K562 (cell line): ENCODE measurements around the gene SLC25A10. TPM values are rescaled to one million over a fixed set of nuclear protein-coding genes. Genes with fewer than 3 reads are reported as not detected.

Experiments
- ATAC-seq: fragments of 200-7000 bp; cut with Tn5 transposase; 3 replicates; pipeline ENCODE4 v1.9.1; 2020; ENCODE audit warnings: moderate library complexity
- BruUV-seq: library from RNA; stranded (reverse); fragments of 400-500 nt; replicated peaks from 2 replicates; lab custom pipeline; 2021; lab: Mats Ljungman, UMichigan
- CTCF ChIA-PET: fragments of 300-600 bp; formaldehyde crosslinking; extraction: SDS; loops from one replicate; lab custom pipeline; 2021; ENCODE audit warnings: low intra/inter-chr PET ratio; lab: Yijun Ruan, JAX
- POLR2A ChIA-PET: fragments of 300-600, 350-650 bp; sonication (Branson Sonifier 250); formaldehyde crosslinking; extraction: SDS; loops from one replicate; lab custom pipeline; 2021; ENCODE audit warnings: antibody characterized with exemption, inconsistent platforms; lab: Yijun Ruan, JAX
- DNase-seq, 4 experiments: peaks; one replicate each; pipeline versions ENCODE4 v3.0.0 to v3.0.0-alpha.2; 2011 to 2018; ENCODE audit warnings: low spot score in 3 of 4, mixed read lengths in 3 of 4; ENCODE audit errors: extremely low read depth in 1 of 4
- FAIRE-seq: peaks from 2 replicates; lab custom pipeline; 2011; peaks lifted over from hg19 to GRCh38; lab: Jason Lieb, UNC
- H2AFZ ChIP-seq: 2 replicates; pipeline ENCODE4 v1.6.0; 2011; ENCODE audit warnings: low read depth, low read length, control low read depth, inconsistent platforms
- H3K27ac ChIP-seq: fragments of 200-600 bp; 3 replicates; pipeline ENCODE4 v1.8.0; 2011; ENCODE audit warnings: low read depth, mild to moderate bottlenecking, control low read depth, inconsistent platforms, low read length, moderate library complexity, mixed read lengths; ENCODE audit errors: extremely low read depth
- H3K27me3 ChIP-seq, 2 experiments: fragments of 300-600 bp in 1 of 2; 2 replicates in 1 of 2; 3 replicates in 1 of 2; pipeline versions ENCODE4 v1.6.0 to v1.8.0; 2011; ENCODE audit warnings: inconsistent platforms in 2 of 2, low read length in 2 of 2, mild to moderate bottlenecking in 1 of 2, mixed read lengths in 1 of 2, moderate library complexity in 1 of 2; ENCODE audit not compliant: control insufficient read depth in 2 of 2, insufficient read depth in 2 of 2
- H3K36me3 ChIP-seq: fragments of 300-600 bp; 3 replicates; pipeline ENCODE4 v1.8.0; 2011; ENCODE audit warnings: mild to moderate bottlenecking, low read length, inconsistent platforms; ENCODE audit not compliant: control insufficient read depth, insufficient read depth
- H3K4me1 ChIP-seq, 2 experiments: fragments of 200-600 bp in 1 of 2; replicated peaks in 1 of 2; 2 replicates in 1 of 2; 3 replicates in 1 of 2; pipeline versions ENCODE4 v1.5.1 to v1.8.0; 2011; ENCODE audit warnings: inconsistent platforms in 2 of 2, low read length in 2 of 2, mild to moderate bottlenecking in 1 of 2, mixed read lengths in 1 of 2, moderate library complexity in 1 of 2; ENCODE audit not compliant: control insufficient read depth in 2 of 2, insufficient read depth in 2 of 2
- H3K4me2 ChIP-seq: 2 replicates; pipeline ENCODE4 v1.6.1; 2011; ENCODE audit warnings: low read length, control low read depth, inconsistent platforms, mixed read lengths; ENCODE audit not compliant: insufficient read depth
- H3K4me3 ChIP-seq: fragments of 200-600 bp; sonication (generic), shearing (Covaris generic); 2 replicates; pipeline ENCODE4 v1.5.1; 2016; ENCODE audit warnings: control low read depth, inconsistent platforms
- H3K79me2 ChIP-seq: fragments of 200-600 bp; 3 replicates; pipeline ENCODE4 v1.8.0; 2011; ENCODE audit warnings: low read length, inconsistent platforms; ENCODE audit not compliant: control insufficient read depth, insufficient read depth
- H3K9ac ChIP-seq, 2 experiments: 2 replicates each; pipeline versions ENCODE4 v1.6.0 to v1.6.1; 2011; ENCODE audit warnings: low read depth in 2 of 2, low read length in 2 of 2, control low read depth in 1 of 2, inconsistent platforms in 1 of 2, mild to moderate bottlenecking in 1 of 2, mixed read lengths in 1 of 2; ENCODE audit not compliant: insufficient read depth in 1 of 2
- H3K9me1 ChIP-seq: one replicate; pipeline ENCODE4 v1.6.0; 2011; ENCODE audit warnings: inconsistent platforms, mild to moderate bottlenecking, low read length, moderate library complexity; ENCODE audit not compliant: control insufficient read depth, insufficient read depth
- H3K9me3 ChIP-seq: replicated peaks from 2 replicates; pipeline ENCODE4 v1.5.1; 2011; ENCODE audit warnings: low read depth, low read length, inconsistent platforms; ENCODE audit not compliant: control insufficient read depth, insufficient read depth
- H4K20me1 ChIP-seq: replicated peaks from 2 replicates; pipeline ENCODE4 v1.6.1; 2011; ENCODE audit warnings: low read length, inconsistent platforms, mixed read lengths; ENCODE audit not compliant: control insufficient read depth, insufficient read depth
- ARID1B ChIP-seq: fragments of 450-650 bp; IDR thresholded peaks from 2 replicates; pipeline ENCODE4 v1.6.1; 2016; ENCODE audit warnings: antibody characterized with exemption, mild to moderate bottlenecking, inconsistent platforms
- CBX8 ChIP-seq: fragments of 200-600 bp; sonication (generic); IDR thresholded peaks from 2 replicates; pipeline ENCODE4 v1.6.1; 2012; ENCODE audit warnings: borderline replicate concordance, mixed run types, low read depth, mild to moderate bottlenecking, moderate library complexity, mixed read lengths, low read length, control low read depth, inconsistent platforms; ENCODE audit not compliant: poor library complexity, severe bottlenecking; ENCODE audit errors: extremely low read depth
- POLR2AphosphoS2 ChIP-seq: IDR thresholded peaks from 2 replicates; pipeline ENCODE4 v1.6.1; 2012; ENCODE audit warnings: low read length, improper control_type of control experiment
- POLR2G ChIP-seq: fragments of 200-400 bp; formaldehyde crosslinking; IDR thresholded peaks from 2 replicates; pipeline ENCODE4 v1.6.1; 2017; ENCODE audit warnings: low read depth, mild to moderate bottlenecking, antibody characterized with exemption, low read length, moderate library complexity
- POLR3G ChIP-seq: IDR thresholded peaks from 2 replicates; pipeline ENCODE4 v1.6.1; 2011; ENCODE audit not compliant: insufficient read length, insufficient replicate concordance; ENCODE audit errors: extremely low read depth
- SIRT6 ChIP-seq: IDR thresholded peaks from one replicate; pipeline ENCODE4 v1.6.1; 2012; ENCODE audit warnings: low read depth, mild to moderate bottlenecking, control low read depth, inconsistent platforms, low read length, moderate library complexity
- TGIF2 ChIP-seq: sonication (generic); formaldehyde crosslinking; IDR thresholded peaks from 2 replicates; pipeline ENCODE4 v1.8.1; 2022; ENCODE audit warnings: mild to moderate bottlenecking, missing genetic modification reagents, moderate library complexity
- ZBTB8A ChIP-seq: fragments of 450-650 bp; IDR thresholded peaks from 2 replicates; pipeline ENCODE4 v1.6.1; 2018; ENCODE audit warnings: mild to moderate bottlenecking, moderate library complexity; ENCODE audit not compliant: partially characterized antibody
- ZFX ChIP-seq: sonication (generic); formaldehyde crosslinking; IDR thresholded peaks from 2 replicates; pipeline ENCODE4 v1.8.0; 2022; ENCODE audit warnings: mild to moderate bottlenecking, missing genetic modification reagents, moderate library complexity
- ZKSCAN3 ChIP-seq: fragments of 250-450 bp; sonication (Bioruptor Pico); IDR thresholded peaks from 2 replicates; pipeline ENCODE4 v1.4.0; 2020
- ZNF253 ChIP-seq: fragments of 250-450 bp; sonication (Bioruptor Pico); conservative IDR thresholded peaks from 2 replicates; pipeline ENCODE4 v1.6.1; 2021; ENCODE audit warnings: mild to moderate bottlenecking
- ZNF586 ChIP-seq: fragments of 450-650 bp; formaldehyde crosslinking; conservative IDR thresholded peaks from 2 replicates; pipeline ENCODE4 v1.4.0; 2020; ENCODE audit warnings: mild to moderate bottlenecking, moderate library complexity
- WGBS: fragments of 100-300 bp; shearing (Covaris generic); methylation state at CpG from one replicate; pipeline ENCODE4 v1.1.6; 2016; ENCODE audit warnings: low coverage, mixed read lengths; ENCODE audit not compliant: insufficient coverage; ENCODE audit errors: missing lambda C conversion rate; 5-methylcytosine and 5-hydroxymethylcytosine counted together
- in situ Hi-C: fragments of 300-500 bp; cut with MboI; formaldehyde crosslinking; loops from 4 replicates; pipeline ENCODE4 v1.15.0; 2018; ENCODE audit warnings: inconsistent platforms, mixed read lengths
- intact Hi-C: fragments of 100-400 bp; cut with micrococcal nuclease; formaldehyde crosslinking; loops from 2 replicates; pipeline ENCODE4 v1.14.2; 2022
- polyA plus RNA-seq, 8 experiments: library from polyadenylated mRNA; depleted of rRNA in 4 of 8; stranded (reverse) in 5 of 8; unstranded in 3 of 8; fragments of >200 nt; fragmentation: Nextera tagmentation in 2 of 8; fragmentation: Illumina TruSeq in 1 of 8; extraction: Ambion mirVana in 2 of 8; extraction: Trizol in 1 of 8; gene quantifications; 2 replicates each; pipeline versions ENCODE4 v1.2.1 to v1.2.3, GENCODE V29; 2011 to 2014; ENCODE audit warnings: inconsistent platforms in 1 of 8, missing spikeins in 1 of 8
- total RNA-seq, 7 experiments: library from RNA; depleted of rRNA in 6 of 7; stranded (reverse); fragments of >200 nt in 6 of 7; fragmentation: Illumina TruSeq in 2 of 7; extraction: Trizol in 2 of 7; gene quantifications; 2 replicates each; pipeline versions ENCODE4 v1.2.1 to v1.2.3, GENCODE V29; 2011 to 2021; ENCODE audit warnings: low replicate concordance in 1 of 7
- TF ChIP-seq, protein P1 (sequence below): conservative IDR thresholded peaks from 2 replicates; pipeline ENCODE4 v1.6.1; 2011; ENCODE audit warnings: low read depth, mild to moderate bottlenecking, low read length; ENCODE audit not compliant: control insufficient read depth
- TF ChIP-seq, protein P2 (sequence below), 2 experiments: fragments of 200-800 bp in 1 of 2; sonication (Bioruptor generic) in 1 of 2; sonication (generic) in 1 of 2; formaldehyde crosslinking in 1 of 2; IDR thresholded peaks in 1 of 2; conservative IDR thresholded peaks in 1 of 2; 2 replicates each; pipeline versions ENCODE4 v1.5.0 to v1.6.1; 2016 to 2020; ENCODE audit warnings: missing compliant biosample characterization in 1 of 2, missing genetic modification characterization in 1 of 2, missing genetic modification reagents in 1 of 2

Gene SLC25A10
- total and polyA plus RNA-seq, 9 of the 15 experiments (the other 6 are each of a cell fraction or from before 2014, with no cell fraction given): 0.10 to 85.6 (median 34.3) TPM

DNA sequence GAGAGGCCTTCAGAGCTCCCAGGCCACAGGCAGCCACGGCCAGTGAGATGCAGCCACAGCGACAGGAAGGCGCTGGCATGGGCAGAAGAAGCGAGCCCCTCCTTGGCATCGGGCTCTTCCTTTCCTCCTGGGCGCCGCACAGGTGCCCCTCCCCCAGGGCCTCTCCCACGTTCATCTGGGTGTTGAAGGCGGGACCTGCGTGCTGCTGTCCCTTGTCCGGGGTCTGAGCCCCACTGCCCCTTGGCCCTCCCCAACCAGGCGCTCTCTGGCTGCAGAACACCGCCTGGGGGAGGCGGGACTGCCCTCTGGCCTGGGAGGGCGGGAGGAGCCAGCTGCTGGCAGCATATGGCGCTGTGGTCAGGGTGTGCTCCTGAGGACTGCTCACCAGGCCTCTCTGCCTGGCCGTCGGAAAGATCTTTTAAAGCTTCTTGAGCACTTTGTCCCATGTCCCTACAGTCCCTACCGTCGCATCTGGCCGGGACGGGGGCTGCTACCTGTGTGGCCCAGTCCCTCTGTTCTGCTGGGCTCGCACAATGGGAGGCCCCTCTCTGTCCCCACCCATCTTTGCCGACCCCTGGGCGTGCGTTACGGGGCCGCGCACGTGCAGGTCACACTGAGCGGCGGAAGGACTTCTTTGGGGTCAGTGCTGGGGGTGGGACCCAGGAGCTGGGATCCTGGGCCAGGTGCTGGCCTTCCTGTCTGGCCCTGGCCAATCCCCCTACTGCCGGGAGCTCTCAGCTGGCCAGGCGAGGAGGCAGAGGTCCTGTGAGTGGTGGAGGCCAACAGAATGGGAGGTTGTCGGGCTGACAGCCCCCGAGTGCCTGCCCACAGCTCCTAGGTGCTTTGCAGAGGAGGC lies 1.7 kb downstream of the SLC25A10 start (continued):
- TF ChIP-seq ZFX (CRISPR knock-in tag): peak; percentile 46; the same call in 1 of the 2 replicates

DNA sequence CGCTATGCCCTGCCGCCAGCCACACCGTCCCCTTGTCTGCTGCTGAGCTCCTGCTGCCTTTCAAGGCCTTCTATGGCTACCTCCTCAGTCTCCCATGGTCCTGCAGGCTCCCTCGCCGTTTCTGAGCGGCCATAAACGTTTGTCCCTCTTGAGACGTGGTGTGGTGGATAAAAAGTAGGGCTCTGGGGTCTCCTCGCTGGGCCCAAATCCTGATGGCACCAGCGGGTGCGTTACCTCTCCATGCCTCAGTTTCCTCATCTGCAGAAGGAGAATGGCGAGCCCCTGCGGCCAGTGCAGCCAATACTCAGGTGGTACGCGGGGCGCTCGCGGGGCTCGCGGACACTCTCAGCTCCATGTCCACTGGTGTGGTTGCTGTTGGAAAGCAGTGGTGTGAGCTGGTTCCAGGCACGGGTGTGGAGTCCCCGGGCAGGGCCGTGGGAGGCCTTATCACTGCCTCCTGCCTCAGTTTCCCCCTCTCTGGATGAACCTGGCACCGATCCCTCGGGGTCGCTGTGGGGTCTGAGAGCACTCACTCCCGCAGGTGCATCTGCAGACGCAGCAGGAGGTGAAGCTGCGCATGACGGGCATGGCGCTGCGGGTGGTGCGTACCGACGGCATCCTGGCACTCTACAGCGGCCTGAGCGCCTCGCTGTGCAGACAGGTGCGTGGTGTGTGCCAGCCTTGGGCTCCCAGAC lies 2.5 kb downstream of the SLC25A10 start:
- ATAC-seq (no peak), FAIRE-seq (no peak), DNase-seq (no peak)
- H3K27ac ChIP-seq: peak overlapping the region; percentile 88; the same call in 1 of the 3 replicates
- in situ Hi-C loops: no loop called here
- peak overlapping the region; percentile 93; the same call in 1 of the 2 replicates for H3K4me3 ChIP-seq
- BruUV-seq: no TSS peak
- H4K20me1 ChIP-seq: peaks cover 12% of the 10 kb centered on the region
- ChIA-PET POLR2A (interaction anchor here (0.6 to 5.2 kb wide), 10 partner anchors 9 to 814 kb away, joined by 3 to 59 read pairs (median 3); partner anchors contain the start of genes CCDC137, MRPL12, OXLD1 and P4HB), CTCF (no interaction called here)
- no peaks in the 10 kb centered on the region for H3K9me1 ChIP-seq
- peaks cover 23 to 83% of the 10 kb centered on the region in 2 experiments for H3K4me1 ChIP-seq
- no peaks in the 10 kb centered on the region for H3K27me3 ChIP-seq
- no peaks in the 10 kb centered on the region for H3K9me3 ChIP-seq
- WGBS: 91% methylated on average over 32 of the region's 39 CpGs
- H3K9ac ChIP-seq: peak overlapping the region; percentile 80 to 95
- peaks cover 35% of the 10 kb centered on the region for H3K79me2 ChIP-seq
- intact Hi-C loops: no loop called here
- no peak overlapping the region for H2AFZ ChIP-seq
- H3K36me3 ChIP-seq: peaks cover 51% of the 10 kb centered on the region; the same call in 1 of the 3 replicates
- H3K4me2 ChIP-seq: peak overlapping the region; percentile 92
- TF ChIP-seq SIRT6 (no peak), ZNF586 (no peak), ZNF253 (CRISPR knock-in tag) (no peak), POLR3G (no peak), CBX8 (no peak), ARID1B (no peak), POLR2AphosphoS2 (no peak), ZKSCAN3 (CRISPR knock-in tag) (no peak), TGIF2 (CRISPR knock-in tag) (no peak), POLR2G (peak; percentile 44), ZBTB8A (no peak)
- TF ChIP-seq, protein P1, sequence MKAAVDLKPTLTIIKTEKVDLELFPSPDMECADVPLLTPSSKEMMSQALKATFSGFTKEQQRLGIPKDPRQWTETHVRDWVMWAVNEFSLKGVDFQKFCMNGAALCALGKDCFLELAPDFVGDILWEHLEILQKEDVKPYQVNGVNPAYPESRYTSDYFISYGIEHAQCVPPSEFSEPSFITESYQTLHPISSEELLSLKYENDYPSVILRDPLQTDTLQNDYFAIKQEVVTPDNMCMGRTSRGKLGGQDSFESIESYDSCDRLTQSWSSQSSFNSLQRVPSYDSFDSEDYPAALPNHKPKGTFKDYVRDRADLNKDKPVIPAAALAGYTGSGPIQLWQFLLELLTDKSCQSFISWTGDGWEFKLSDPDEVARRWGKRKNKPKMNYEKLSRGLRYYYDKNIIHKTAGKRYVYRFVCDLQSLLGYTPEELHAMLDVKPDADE: no peak
- TF ChIP-seq, protein P2, sequence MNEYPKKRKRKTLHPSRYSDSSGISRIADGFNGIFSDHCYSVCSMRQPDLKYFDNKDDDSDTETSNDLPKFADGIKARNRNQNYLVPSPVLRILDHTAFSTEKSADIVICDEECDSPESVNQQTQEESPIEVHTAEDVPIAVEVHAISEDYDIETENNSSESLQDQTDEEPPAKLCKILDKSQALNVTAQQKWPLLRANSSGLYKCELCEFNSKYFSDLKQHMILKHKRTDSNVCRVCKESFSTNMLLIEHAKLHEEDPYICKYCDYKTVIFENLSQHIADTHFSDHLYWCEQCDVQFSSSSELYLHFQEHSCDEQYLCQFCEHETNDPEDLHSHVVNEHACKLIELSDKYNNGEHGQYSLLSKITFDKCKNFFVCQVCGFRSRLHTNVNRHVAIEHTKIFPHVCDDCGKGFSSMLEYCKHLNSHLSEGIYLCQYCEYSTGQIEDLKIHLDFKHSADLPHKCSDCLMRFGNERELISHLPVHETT (CRISPR knock-in tag; conservative IDR thresholded peaks at IDR 0.05 in 1 of 2, IDR thresholded peaks at IDR 0.05 in 1 of 2): no peak
